Measurements from ENCODE around the gene MUC13.

Gene MUC13

DNA sequence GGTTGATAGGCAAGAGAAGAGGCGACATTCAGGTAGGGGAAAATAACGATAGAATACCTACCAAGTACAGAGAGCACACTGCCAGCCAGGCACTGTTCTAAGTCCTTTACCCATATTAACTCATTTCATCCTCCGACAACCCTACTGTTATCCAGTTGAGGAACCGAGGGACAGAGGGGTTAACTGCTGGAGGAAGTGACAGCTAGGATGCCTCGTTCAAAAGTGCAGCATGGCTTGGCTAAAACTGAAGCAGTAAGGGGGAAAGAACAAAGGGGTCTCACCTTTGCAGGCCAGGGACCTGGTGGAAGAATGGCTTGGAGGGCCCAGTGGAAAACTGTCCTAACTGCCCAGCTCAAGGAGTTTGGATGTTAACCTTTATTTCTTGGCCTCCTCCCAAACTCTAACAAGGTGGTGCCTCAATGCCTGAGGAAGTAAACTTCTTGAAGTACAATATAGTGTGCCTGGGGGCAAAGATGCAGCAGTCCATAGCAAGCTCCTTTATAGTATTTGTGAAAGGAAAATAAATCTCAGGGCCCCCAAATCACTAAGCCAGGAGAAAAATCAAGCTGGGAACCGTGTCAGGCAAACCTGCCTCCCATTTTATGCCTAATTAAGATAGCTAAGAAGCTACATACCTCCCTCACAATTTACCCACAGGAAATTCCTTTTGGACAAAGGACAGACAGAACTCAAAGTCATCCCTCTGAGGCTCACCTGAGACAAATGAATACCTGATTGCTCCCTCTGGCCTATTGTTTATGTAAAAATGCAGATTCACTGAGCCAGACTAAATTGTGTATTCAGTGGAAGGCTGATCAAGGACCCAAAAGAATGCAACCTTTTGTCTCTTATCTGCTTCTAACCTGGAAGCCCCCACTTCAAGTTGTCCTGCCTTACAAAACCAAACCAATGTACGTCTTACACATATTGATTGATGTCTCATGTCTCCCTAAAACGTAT, 45.8 kb downstream of the MUC13 start:
- Histone ChIP-seq H3K4me1 (ENCODE audit: control extremely low read depth in 1 of 4, control insufficient read depth in 4 of 4, insufficient read depth in 4 of 4, low read length in 3 of 4) (peaks cover 0 to 20% (median 18%) of the 10 kb centered on the region in 4 experiments), H3K9me3 (ENCODE audit: control extremely low read depth in 1 of 5, control insufficient read depth in 4 of 5, insufficient read depth in 2 of 5, low read depth in 1 of 5, low read length in 4 of 5) (no peaks in the 10 kb centered on the region), H3K4me3 (ENCODE audit: control insufficient read depth in 1 of 7, extremely low read depth in 1 of 7, insufficient read depth in 4 of 7, low read depth in 2 of 7, low read length in 6 of 7) (no peak overlapping the region), H3K27me3 (replicated peaks in 2 of 5; ENCODE audit: control insufficient read depth in 4 of 5, insufficient read depth in 5 of 5, low read length in 4 of 5) (peaks cover 12 to 51% (median 16%) of the 10 kb centered on the region in 5 experiments), H3K36me3 (ENCODE audit: control insufficient read depth in 4 of 4, insufficient read depth in 4 of 4, low read length in 3 of 4) (no peaks in the 10 kb centered on the region), H3K27ac (ENCODE audit: insufficient read depth in 1 of 2, low read depth in 1 of 2, low read length in 2 of 2, poor library complexity in 1 of 2, severe bottlenecking in 2 of 2) (no peak overlapping the region)
- no peak for DNase-seq
- ChIA-PET POLR2A (interaction anchor here (0.5 kb wide), 1 partner anchor 168 kb away, joined by 4 read pairs; no protein-coding TSS in a partner anchor), CTCF (interaction anchor here (0.8 to 4.5 kb wide), 8 partner anchors 9 to 122 kb away, joined by 3 to 26 read pairs (median 3); no protein-coding TSS in a partner anchor)
- WGBS (ENCODE audit: insufficient coverage) = 56% methylated on average over 5 of the region's 8 CpGs

DNA sequence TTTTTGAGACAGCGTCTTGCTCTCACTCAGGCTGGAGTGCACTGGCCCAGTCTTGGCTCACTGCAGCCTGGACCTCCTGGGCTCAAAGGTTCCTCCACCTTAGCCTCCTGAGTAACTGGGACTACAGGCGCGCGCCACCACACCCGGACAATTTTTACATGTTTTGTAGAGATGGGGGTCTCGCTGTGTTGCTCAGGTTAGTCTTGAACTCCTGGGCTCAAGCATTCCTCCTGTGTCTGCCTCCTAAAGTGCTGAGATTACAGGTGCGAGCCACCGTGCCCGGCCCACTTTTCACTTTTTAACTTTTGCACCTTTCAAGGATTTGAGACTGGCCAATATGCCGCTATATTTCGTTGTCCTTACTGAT, 46.6 kb downstream of the MUC13 start:
- no peak overlapping the region for H3K27ac ChIP-seq (ENCODE audit: insufficient read depth in 1 of 2, low read depth in 1 of 2, low read length in 2 of 2, poor library complexity in 1 of 2, severe bottlenecking in 2 of 2)
- H3K9me3 ChIP-seq (ENCODE audit: control extremely low read depth in 1 of 5, control insufficient read depth in 4 of 5, insufficient read depth in 2 of 5, low read depth in 1 of 5, low read length in 4 of 5) = no peaks in the 10 kb centered on the region
- POLR2A ChIA-PET = interaction anchor here (0.6 kb wide), 1 partner anchor 97 kb away, joined by 3 read pairs; no protein-coding TSS in a partner anchor
- peaks cover 12 to 55% (median 16%) of the 10 kb centered on the region in 5 experiments for H3K27me3 ChIP-seq (replicated peaks in 2 of 5; ENCODE audit: control insufficient read depth in 4 of 5, insufficient read depth in 5 of 5, low read length in 4 of 5)
- 92% methylated on average over 6 of the region's 11 CpGs for WGBS (ENCODE audit: insufficient coverage)
- no peaks in the 10 kb centered on the region for H3K36me3 ChIP-seq (ENCODE audit: control insufficient read depth in 4 of 4, insufficient read depth in 4 of 4, low read length in 3 of 4)
- H3K4me3 ChIP-seq (ENCODE audit: control insufficient read depth in 1 of 7, extremely low read depth in 1 of 7, insufficient read depth in 4 of 7, low read depth in 2 of 7, low read length in 6 of 7) = peak overlapping the region; percentile 10 to 78 (median 70)
- no peak for DNase-seq
- CTCF ChIA-PET = interaction anchor here (1.3 to 4.5 kb wide), 4 partner anchors 15 to 127 kb away, joined by 3 to 26 read pairs (median 4); no protein-coding TSS in a partner anchor
- H3K4me1 ChIP-seq (ENCODE audit: control extremely low read depth in 1 of 4, control insufficient read depth in 4 of 4, insufficient read depth in 4 of 4, low read length in 3 of 4) = peaks cover 0 to 20% (median 18%) of the 10 kb centered on the region in 4 experiments

DNA sequence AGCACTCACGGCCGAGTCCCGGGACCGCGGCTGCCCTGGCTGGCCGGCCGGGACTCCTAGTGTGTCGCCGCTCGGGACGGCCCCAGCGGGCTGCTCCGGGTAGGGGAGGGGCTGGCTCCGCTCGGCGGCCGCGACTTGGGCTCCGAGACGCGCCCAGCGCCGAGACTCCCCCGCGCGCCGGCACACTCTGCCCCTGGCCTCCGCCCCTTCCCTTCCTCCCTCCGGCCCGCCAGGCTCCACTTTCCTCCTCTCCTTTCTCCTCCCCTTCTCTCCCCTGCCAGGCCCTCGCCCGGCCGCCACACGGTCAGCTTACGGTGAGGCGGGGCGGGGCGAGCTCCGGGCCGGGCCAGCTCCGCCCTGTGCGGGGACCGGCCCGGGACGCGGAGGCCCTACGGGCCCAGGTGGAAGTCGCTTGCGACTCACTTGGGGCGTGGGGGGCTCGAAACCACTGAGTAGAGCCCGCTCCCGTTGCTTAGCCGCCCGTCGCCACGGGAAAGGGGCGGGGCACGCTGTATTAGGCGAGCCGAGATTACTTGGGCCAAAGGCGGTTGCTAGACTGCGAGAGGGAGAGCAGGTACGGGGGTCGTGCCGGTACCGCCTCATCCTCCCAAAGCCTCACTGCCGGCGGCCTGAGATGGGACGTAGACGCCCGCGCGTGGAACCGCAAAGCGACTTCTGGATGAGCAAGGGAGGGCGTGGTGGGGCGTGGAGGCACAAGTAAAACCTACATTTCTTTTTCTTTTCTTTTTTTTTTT, 47.2 kb downstream of the MUC13 start, which contains the start of gene ITGB5:
TSS of gene ITGB5 (minus strand) at position 189 of the 755 bp plus-strand sequence. CDS start 365 bp downstream, outside the sequence.
- ChIA-PET CTCF (interaction anchor here (1.4 kb wide), 1 partner anchor 126 kb away, joined by 4 read pairs; no protein-coding TSS in a partner anchor), POLR2A (interaction anchor here (0.6 kb wide), 1 partner anchor 96 kb away, joined by 3 read pairs; no protein-coding TSS in a partner anchor)
- Histone ChIP-seq H3K9me3 (ENCODE audit: control extremely low read depth in 1 of 5, control insufficient read depth in 4 of 5, insufficient read depth in 2 of 5, low read depth in 1 of 5, low read length in 4 of 5) (no peaks in the 10 kb centered on the region), H3K36me3 (ENCODE audit: control insufficient read depth in 4 of 4, insufficient read depth in 4 of 4, low read length in 3 of 4) (no peaks in the 10 kb centered on the region), H3K27me3 (replicated peaks in 2 of 5; ENCODE audit: control insufficient read depth in 4 of 5, insufficient read depth in 5 of 5, low read length in 4 of 5) (peaks cover 12 to 55% (median 16%) of the 10 kb centered on the region in 5 experiments), H3K27ac (ENCODE audit: insufficient read depth in 1 of 2, low read depth in 1 of 2, low read length in 2 of 2, poor library complexity in 1 of 2, severe bottlenecking in 2 of 2) (no peak within 1 kb of the TSS), H3K4me3 (ENCODE audit: control insufficient read depth in 1 of 7, extremely low read depth in 1 of 7, insufficient read depth in 4 of 7, low read depth in 2 of 7, low read length in 6 of 7) (peak within 1 kb of the TSS; percentile 10 to 78 (median 70)), H3K4me1 (ENCODE audit: control extremely low read depth in 1 of 4, control insufficient read depth in 4 of 4, insufficient read depth in 4 of 4, low read length in 3 of 4) (peaks cover 0 to 20% (median 18%) of the 10 kb centered on the region in 4 experiments)
- peak in 2 of 3 donors; percentile 45 to 59 for DNase-seq
- WGBS (ENCODE audit: insufficient coverage) = under 1% methylated on average over 56 of the region's 78 CpGs

DNA sequence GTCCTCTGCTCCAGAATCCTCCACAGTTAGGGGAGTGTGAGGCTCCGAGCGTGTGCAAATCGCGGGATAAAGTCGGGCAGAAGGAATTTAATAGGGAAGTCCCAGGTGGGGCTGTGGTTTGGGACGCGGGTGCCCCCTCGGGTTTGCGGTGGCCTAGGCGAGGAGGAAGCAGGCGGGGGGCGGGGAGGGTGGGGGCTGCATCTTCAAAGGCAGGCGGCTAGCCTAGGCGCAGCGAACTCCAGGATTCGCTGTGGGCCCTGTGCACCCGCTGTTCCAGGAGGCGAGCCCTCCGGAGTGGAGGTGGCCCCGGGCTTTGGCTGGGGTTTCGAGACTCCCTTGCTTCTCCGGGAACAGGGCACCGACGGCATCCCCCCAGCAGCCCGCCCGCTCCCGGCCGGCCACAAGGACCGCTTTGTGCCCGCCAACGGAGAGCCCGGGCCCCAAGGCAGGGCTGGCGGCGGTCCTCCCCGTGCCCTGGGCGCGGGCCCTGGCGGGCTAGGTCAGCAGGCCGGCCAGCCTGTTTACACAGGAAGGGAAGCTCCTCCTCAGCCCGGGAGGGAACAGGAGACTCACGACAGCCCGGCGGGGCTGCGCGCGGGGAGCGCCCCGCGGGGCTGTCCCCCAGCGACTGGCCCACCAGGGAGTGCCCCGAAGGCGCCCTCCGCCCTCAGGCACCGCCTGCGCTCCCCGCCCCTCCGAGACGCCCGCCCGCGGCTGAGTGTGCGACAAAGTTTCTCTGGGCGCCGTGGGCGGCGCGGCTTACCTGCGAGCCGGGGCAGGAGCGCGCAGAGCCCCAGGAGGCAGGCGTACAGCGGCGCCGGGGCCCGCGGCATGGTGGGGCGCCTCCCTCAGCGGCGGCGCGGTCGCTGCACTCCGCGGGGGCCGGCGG, 48.1 kb downstream of the MUC13 start:
- Histone ChIP-seq H3K4me3 (ENCODE audit: control insufficient read depth in 1 of 7, extremely low read depth in 1 of 7, insufficient read depth in 4 of 7, low read depth in 2 of 7, low read length in 6 of 7) (peak overlapping the region in 5 of 7 experiments; percentile 47 to 78 (median 70)), H3K4me1 (ENCODE audit: control extremely low read depth in 1 of 4, control insufficient read depth in 4 of 4, insufficient read depth in 4 of 4, low read length in 3 of 4) (peaks cover 0 to 20% (median 18%) of the 10 kb centered on the region in 4 experiments), H3K9me3 (ENCODE audit: control extremely low read depth in 1 of 5, control insufficient read depth in 4 of 5, insufficient read depth in 2 of 5, low read depth in 1 of 5, low read length in 4 of 5) (no peaks in the 10 kb centered on the region), H3K27ac (ENCODE audit: insufficient read depth in 1 of 2, low read depth in 1 of 2, low read length in 2 of 2, poor library complexity in 1 of 2, severe bottlenecking in 2 of 2) (no peak overlapping the region), H3K36me3 (ENCODE audit: control insufficient read depth in 4 of 4, insufficient read depth in 4 of 4, low read length in 3 of 4) (no peaks in the 10 kb centered on the region), H3K27me3 (replicated peaks in 2 of 5; ENCODE audit: control insufficient read depth in 4 of 5, insufficient read depth in 5 of 5, low read length in 4 of 5) (peaks cover 12 to 55% (median 18%) of the 10 kb centered on the region in 5 experiments)
- peak in 2 of 3 donors; percentile 46 to 52 for DNase-seq
- CTCF ChIA-PET = interaction anchor here (1.0 to 1.4 kb wide), 2 partner anchors 125 kb away, joined by 4 to 6 read pairs; no protein-coding TSS in a partner anchor
- POLR2A ChIA-PET = no interaction called here
- WGBS (ENCODE audit: insufficient coverage) = under 1% methylated on average over 55 of the region's 87 CpGs

DNA sequence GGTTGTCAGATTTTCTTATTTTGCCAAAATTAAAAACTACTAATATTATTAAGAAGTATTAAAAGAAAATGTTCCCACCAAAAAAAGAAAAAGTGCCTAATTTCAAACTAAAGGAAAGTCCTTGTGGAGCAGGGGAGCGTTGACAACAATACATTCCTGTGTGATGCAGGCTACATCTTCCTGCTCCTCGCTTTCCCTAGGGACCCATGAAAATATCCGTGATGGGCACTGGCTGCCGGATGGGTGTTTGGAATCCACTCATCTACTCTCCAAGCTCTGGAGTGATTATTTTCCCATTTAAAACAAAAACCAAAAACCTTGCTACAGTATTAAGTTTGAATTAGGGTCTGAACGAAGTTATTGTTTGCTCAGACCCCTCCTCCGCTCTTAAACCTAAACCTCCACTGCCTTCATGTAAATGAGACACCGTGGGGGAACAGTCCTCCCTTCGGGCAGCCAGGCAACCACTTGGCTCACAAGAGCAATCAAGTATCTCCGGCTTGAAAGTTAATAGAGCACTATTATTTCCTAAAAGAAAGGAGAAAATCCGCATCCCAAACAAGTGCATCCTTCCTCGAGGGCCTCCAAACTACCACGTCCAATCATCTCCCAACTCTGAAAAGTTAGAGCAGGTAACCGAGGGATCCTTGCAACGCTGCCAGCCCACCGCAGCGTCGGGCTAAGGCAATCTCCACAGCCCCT, 48.9 kb downstream of the MUC13 start:
- H3K36me3 ChIP-seq (ENCODE audit: control insufficient read depth in 4 of 4, insufficient read depth in 4 of 4, low read length in 3 of 4) = no peaks in the 10 kb centered on the region
- peak overlapping the region in 2 of 7 experiments; percentile 16 to 24 for H3K4me3 ChIP-seq (ENCODE audit: control insufficient read depth in 1 of 7, extremely low read depth in 1 of 7, insufficient read depth in 4 of 7, low read depth in 2 of 7, low read length in 6 of 7)
- DNase-seq = peak in 1 of 3 donors; percentile 21
- H3K27me3 ChIP-seq (replicated peaks in 2 of 5; ENCODE audit: control insufficient read depth in 4 of 5, insufficient read depth in 5 of 5, low read length in 4 of 5) = peaks cover 12 to 55% (median 18%) of the 10 kb centered on the region in 5 experiments
- H3K9me3 ChIP-seq (ENCODE audit: control extremely low read depth in 1 of 5, control insufficient read depth in 4 of 5, insufficient read depth in 2 of 5, low read depth in 1 of 5, low read length in 4 of 5) = no peaks in the 10 kb centered on the region
- POLR2A ChIA-PET = no interaction called here
- WGBS (ENCODE audit: insufficient coverage) = 57% methylated on average over 12 of the region's 17 CpGs
- CTCF ChIA-PET = interaction anchor here (0.6 to 1.2 kb wide), 5 partner anchors 9 to 125 kb away, joined by 3 to 6 read pairs (median 3); no protein-coding TSS in a partner anchor
- no peak overlapping the region for H3K27ac ChIP-seq (ENCODE audit: insufficient read depth in 1 of 2, low read depth in 1 of 2, low read length in 2 of 2, poor library complexity in 1 of 2, severe bottlenecking in 2 of 2)
- peaks cover 0 to 20% (median 18%) of the 10 kb centered on the region in 4 experiments for H3K4me1 ChIP-seq (ENCODE audit: control extremely low read depth in 1 of 4, control insufficient read depth in 4 of 4, insufficient read depth in 4 of 4, low read length in 3 of 4)

Data from common myeloid progenitor, CD34-positive (primary cell).